Breast epithelium (tissue), 3 donors: ENCODE data around the gene LDLRAD3.

Experiments
- CTCF ChIP-seq, 3 donors: fragments of 450-650 bp; IDR thresholded peaks; one replicate each; pipeline ENCODE4 v1.5.1; 2016 to 2017; ENCODE audit warnings: antibody characterized with exemption in 3 of 3, mild to moderate bottlenecking in 3 of 3, moderate library complexity in 3 of 3
- POLR2A ChIP-seq: fragments of 450-650 bp; IDR thresholded peaks from one replicate; pipeline ENCODE4 v1.6.1; 2016; ENCODE audit warnings: antibody characterized with exemption, mild to moderate bottlenecking, moderate library complexity
- POLR2AphosphoS5 ChIP-seq, 3 donors: sonication (generic); formaldehyde crosslinking; IDR thresholded peaks; one replicate each; pipeline ENCODE4 v1.6.1; 2017; ENCODE audit warnings: antibody characterized with exemption in 3 of 3

- no peak for TF ChIP-seq CTCF (IDR thresholded peaks at IDR 0.05)
- no peak for TF ChIP-seq POLR2AphosphoS5 (IDR thresholded peaks at IDR 0.05)
- no peak for TF ChIP-seq POLR2A
These were observed 334.8 kb downstream of the LDLRAD3 start for GRCh38 chr11:36278531-36279282.
